Stimulated activated CD4-positive, alpha-beta T cell treated with anti-CD3 and anti-CD28 coated beads, TNF-alpha, amount 100 ng/mL, for 24 hours (primary cell): ENCODE data around the gene HYAL1.
A peak's percentile ranks its signal among the peaks of the same experiment; 100 is the strongest.

Source experiments
- DNase-seq, 3 experiments: peaks; one replicate each; pipeline ENCODE4 v3.0.0-alpha.2; 2020; ENCODE audit warnings: low read depth in 3 of 3

Gene HYAL1

DNA sequence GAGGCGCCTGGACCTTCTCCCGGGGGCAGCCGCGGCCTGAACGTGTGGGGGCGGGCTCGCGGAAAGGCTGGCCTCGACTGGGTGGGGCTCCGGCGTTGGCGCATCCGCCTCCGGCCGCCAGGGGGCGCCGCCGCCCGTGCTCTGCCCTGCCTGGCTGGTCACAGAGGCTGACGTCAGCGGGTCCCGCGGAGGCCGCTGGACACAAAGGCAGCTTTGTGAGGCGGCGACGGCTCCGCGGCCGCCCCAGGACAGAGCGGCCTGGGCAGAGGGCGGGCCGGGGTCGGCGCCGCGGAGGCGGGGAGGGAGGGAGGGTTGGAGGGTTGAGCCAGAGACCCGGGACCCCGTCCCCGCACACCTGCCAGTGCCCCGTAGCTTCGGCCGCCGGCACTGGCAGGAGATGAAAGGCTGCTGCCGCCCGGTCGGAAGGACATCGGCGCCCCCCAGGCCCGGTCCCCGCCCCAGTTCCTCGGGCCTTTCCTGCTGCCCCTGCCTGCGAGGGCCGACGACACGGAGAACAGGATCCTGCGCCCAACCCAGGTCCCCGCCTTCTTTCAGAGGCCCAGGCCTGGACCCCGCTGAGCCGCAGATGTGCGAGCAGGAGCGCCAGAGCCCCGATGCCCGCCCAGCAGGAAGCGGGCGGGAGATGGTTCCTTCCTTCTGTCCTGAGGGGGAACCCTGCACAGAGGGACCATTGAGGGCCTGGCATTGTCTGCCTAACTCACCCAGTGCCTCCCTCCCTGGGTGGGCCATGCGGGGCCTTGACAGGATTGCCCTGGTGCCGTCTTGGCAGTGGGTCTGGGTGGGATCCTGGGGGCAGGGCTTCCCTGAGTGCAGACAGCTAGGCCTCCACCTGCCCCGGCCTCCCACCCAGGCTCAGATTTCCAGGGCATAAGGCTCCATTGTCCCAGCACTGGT lies 43.1 kb downstream of the HYAL1 start:
- peak; percentile 63 to 85 (median 69) for DNase-seq

- no peak for DNase-seq
Observed at GRCh38 chr3:50259432-50260026, 43.8 kb downstream of the HYAL1 start.

- DNase-seq = no peak
Observed at GRCh38 chr3:50258979-50259378, 44.4 kb downstream of the HYAL1 start.

- DNase-seq = no peak
Observed at GRCh38 chr3:50258029-50258680, 45.2 kb downstream of the HYAL1 start.

DNA sequence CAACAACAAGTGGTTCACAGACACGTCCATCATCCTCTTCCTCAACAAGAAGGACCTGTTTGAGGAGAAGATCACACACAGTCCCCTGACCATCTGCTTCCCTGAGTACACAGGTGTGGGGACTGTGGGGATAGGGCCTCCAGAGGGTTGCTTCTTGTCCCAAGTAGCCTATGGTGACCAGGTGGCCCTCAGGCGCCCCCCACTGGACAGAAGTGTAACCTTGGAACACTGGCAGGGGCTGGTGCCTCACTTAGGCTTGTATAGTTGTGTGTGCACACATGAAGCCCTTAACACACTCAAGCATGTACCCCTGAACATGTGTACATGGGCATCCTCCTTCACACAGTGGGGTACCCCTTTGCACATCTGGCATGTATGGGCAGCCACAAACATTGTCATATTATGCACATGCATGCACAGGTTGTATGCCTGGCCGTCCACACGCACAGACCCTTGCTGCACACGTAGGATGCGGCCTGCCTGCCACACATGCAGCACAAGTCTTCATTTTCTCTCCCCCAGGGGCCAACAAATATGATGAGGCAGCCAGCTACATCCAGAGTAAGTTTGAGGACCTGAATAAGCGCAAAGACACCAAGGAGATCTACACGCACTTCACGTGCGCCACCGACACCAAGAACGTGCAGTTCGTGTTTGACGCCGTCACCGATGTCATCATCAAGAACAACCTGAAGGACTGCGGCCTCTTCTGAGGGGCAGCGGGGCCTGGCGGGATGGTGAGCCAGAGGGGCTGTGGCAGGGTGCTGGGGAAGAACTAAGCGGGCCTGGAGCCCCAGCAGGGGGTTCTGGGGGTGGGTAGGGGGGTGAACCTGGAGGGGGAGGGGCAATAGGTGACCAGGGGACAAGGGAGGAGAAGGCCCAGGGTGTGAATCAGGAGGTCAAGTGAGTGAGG lies 46.1 kb downstream of the HYAL1 start:
- DNase-seq = peak in 1 of 3 experiments; percentile 49

- no peak for DNase-seq
Observed at GRCh38 chr3:50255251-50255615, 48.1 kb downstream of the HYAL1 start.

DNA sequence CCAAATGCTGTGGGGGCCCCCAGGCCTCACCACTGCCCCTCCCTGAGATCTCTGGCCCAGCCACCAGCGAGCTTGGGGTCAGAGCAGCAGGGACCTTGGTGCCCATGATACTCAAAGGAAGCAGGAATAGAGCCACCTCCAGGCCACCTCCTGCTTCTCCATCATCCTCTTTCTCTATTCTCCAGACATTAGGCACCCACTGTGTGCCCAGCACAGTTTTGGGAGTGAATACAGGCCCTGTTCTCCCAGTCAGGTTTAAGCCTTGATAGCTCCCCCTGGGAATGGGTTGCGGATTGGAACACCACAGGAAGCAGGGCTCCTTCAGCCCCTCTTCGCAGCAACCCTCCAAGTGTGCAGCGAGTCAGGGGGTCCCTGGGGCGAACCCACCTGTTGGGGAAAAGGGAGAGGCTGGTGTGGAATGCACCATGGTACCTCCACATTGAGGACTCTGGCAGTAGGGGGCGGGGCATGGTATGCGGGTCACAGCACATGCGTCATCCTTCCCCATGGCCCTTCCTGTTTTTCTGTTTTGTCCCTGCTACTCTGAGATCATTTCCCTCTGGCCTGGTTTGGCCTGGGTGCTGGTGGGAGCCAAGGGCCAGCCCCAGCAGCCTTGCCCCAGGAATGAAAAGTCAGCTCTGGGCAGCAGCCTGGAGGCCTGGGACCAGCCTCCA lies 48.7 kb downstream of the HYAL1 start:
- no peak for DNase-seq

DNA sequence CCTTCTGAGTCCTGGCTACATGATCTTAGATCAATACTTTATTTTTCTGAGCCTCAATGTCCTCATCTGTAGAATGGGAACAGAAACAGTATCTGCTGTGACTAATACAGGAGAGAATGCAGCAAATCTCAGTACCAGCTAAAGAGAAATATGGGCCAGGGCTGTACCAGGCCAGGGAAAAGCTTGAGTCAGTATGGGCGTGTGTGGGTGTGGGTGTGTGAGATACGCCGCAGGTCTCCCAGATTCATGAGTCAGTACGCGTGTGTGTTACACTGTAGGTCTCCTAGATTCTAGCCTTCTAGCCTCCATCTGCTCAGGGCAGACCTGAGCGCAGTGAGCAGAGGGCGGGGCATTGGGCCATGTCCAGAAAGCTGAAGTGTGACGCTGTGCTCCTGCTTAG lies 52.2 kb downstream of the HYAL1 start:
- peak in 2 of 3 experiments; percentile 23 to 63 for DNase-seq

GRCh38 chr3:50250514-50250913 lies 52.9 kb downstream of the HYAL1 start:
- no peak for DNase-seq
